Left ventricle myocardium inferior (tissue), 1 donor: ENCODE measurements around the gene KLHL30. TPM values are rescaled to one million over a fixed set of nuclear protein-coding genes. Genes with fewer than 3 reads are reported as not detected.

Experiments
- DNase-seq: peaks from one replicate; pipeline ENCODE4 v3.0.0-alpha.2; 2020
- H3K27ac ChIP-seq: fragments of 200-600 bp; replicated peaks from 2 replicates; pipeline ENCODE4 v1.8.0; 2021
- H3K27me3 ChIP-seq: fragments of 200-600 bp; 2 replicates; pipeline ENCODE4 v1.8.0; 2021; ENCODE audit warnings: low read depth
- H3K36me3 ChIP-seq: fragments of 200-600 bp; 2 replicates; pipeline ENCODE4 v1.8.0; 2021
- H3K4me1 ChIP-seq: fragments of 200-600 bp; 2 replicates; pipeline ENCODE4 v1.8.0; 2021
- H3K4me3 ChIP-seq: fragments of 200-600 bp; 2 replicates; pipeline ENCODE4 v1.8.0; 2021; ENCODE audit warnings: mild to moderate bottlenecking, moderate library complexity
- H3K9me3 ChIP-seq: fragments of 200-600 bp; replicated peaks from 2 replicates; pipeline ENCODE4 v1.8.0; 2021
- intact Hi-C: fragments of 100-400 bp; cut with micrococcal nuclease; formaldehyde crosslinking; loops from one replicate; pipeline ENCODE4 v1.11.0; 2022
- total RNA-seq: library from RNA; stranded (reverse); fragmentation: NEBNext Ultra II Directional; extraction: Animal tissue kit (Norgen Biotek cat#: 25700); gene quantifications from one replicate; pipeline ENCODE4 v1.2.1, GENCODE V29; 2021
- TF ChIP-seq, protein P1 (sequence below): fragments of 200-600 bp; IDR thresholded peaks from 2 replicates; pipeline ENCODE4 v1.8.0; 2021; ENCODE audit warnings: antibody characterized with exemption, mild to moderate bottlenecking, borderline replicate concordance
- donor health status: DM: no; HTN: yes; CAD: no; lungs with severe emphysema.

Gene KLHL30
- total RNA-seq, 1 donor from 2014 or later: 17.3 TPM

DNA sequence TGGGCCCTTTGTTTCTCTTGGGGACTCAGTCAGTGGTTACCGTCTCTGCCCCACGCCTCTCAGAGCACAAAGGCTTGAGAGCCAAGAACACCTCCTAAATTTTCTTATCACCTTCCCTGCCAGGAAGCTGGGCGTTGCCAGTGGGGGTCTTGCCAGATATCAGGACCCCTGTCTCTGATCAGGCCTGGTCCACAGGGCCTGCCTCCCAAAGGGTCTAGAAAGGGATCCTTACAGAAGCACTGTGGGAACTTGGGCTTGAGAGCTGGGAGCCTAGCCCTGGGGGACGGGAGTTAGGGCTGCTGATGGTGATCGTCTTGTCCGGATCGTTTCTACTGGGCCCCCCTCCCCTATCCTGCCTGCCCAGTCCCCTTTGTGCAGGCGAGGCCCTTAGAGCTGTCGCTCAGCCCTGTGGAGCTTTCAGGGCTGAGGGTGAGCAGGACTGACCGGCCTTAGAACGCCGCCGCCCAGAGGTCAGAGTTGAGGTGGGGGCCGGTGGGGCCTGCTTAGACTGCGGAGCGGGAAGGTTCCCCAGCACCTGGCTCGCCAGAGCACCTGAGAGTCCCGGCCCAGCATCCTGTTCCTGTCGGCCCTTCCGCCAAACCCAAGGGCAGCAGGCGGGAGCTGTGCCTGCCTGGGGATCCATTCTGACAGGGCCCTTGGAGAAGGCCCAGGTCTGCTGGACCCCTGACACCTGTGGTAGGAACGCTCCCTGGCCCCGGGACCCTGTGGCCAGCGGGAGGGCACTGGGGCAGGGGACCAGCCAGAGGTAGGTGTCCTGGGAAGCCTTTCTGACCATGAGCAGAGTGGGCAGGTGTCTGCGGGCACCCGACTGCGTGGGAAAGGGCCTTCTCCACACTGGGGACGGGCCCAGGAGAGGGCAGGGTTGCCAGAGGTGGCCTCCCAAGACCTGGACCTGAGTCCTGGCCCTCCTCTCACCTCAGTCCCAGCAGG, 37.4 kb upstream of the KLHL30 start:
- no peak for DNase-seq
- Histone ChIP-seq H3K27me3 (no peaks in the 10 kb centered on the region), H3K9me3 (no peaks in the 10 kb centered on the region), H3K4me1 (peaks cover 9% of the 10 kb centered on the region), H3K4me3 (no peak overlapping the region), H3K27ac (no peak overlapping the region), H3K36me3 (no peaks in the 10 kb centered on the region)
- intact Hi-C loops: no loop called here
- TF ChIP-seq, protein P1, sequence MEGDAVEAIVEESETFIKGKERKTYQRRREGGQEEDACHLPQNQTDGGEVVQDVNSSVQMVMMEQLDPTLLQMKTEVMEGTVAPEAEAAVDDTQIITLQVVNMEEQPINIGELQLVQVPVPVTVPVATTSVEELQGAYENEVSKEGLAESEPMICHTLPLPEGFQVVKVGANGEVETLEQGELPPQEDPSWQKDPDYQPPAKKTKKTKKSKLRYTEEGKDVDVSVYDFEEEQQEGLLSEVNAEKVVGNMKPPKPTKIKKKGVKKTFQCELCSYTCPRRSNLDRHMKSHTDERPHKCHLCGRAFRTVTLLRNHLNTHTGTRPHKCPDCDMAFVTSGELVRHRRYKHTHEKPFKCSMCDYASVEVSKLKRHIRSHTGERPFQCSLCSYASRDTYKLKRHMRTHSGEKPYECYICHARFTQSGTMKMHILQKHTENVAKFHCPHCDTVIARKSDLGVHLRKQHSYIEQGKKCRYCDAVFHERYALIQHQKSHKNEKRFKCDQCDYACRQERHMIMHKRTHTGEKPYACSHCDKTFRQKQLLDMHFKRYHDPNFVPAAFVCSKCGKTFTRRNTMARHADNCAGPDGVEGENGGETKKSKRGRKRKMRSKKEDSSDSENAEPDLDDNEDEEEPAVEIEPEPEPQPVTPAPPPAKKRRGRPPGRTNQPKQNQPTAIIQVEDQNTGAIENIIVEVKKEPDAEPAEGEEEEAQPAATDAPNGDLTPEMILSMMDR: no peak

- H3K27me3 ChIP-seq: peaks cover 7% of the 10 kb centered on the region
- H3K4me3 ChIP-seq: no peak overlapping the region
- H3K9me3 ChIP-seq: no peaks in the 10 kb centered on the region
- H3K36me3 ChIP-seq: no peaks in the 10 kb centered on the region
- H3K27ac ChIP-seq: no peak overlapping the region
- H3K4me1 ChIP-seq: peaks cover 9% of the 10 kb centered on the region
- DNase-seq: no peak
- TF ChIP-seq, protein P1: no peak
- intact Hi-C loops: no loop called here
Measured at GRCh38 chr2:238101891-238102841, 36.3 kb upstream of the KLHL30 start.

DNA sequence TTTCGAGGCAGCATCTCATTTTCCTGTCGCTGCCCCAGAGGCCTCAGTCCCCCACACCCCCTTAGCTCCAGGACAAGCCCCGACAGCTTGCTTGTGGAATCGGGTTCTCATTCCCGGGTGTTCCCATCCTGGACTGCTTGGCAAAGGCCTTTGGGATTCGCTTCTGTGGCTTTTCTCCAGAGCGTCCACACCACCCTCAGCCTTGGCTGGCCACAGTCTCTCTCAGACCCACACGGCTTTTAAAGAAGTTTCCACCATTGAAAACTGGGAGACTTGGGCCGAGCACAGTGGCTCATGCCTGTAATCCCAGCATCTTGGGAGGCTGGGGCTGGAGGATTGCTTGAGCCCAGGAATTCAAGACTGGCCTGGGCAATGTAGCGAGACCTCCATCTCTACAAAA, 35.6 kb upstream of the KLHL30 start:
- Histone ChIP-seq H3K27me3 (peaks cover 14% of the 10 kb centered on the region), H3K9me3 (no peaks in the 10 kb centered on the region), H3K4me3 (no peak overlapping the region), H3K4me1 (peaks cover 9% of the 10 kb centered on the region), H3K27ac (no peak overlapping the region), H3K36me3 (no peaks in the 10 kb centered on the region)
- intact Hi-C loops: no loop called here
- TF ChIP-seq, protein P1: no peak
- no peak for DNase-seq

- no peaks in the 10 kb centered on the region for H3K36me3 ChIP-seq
- no peak for DNase-seq
- intact Hi-C loops: no loop called here
- H3K27me3 ChIP-seq: peaks cover 16% of the 10 kb centered on the region
- H3K4me3 ChIP-seq: no peak overlapping the region
- no peaks in the 10 kb centered on the region for H3K9me3 ChIP-seq
- TF ChIP-seq, protein P1: no peak
- H3K4me1 ChIP-seq: peaks cover 9% of the 10 kb centered on the region
- H3K27ac ChIP-seq: no peak overlapping the region
Measured at GRCh38 chr2:238103465-238104225, 34.8 kb upstream of the KLHL30 start.

- H3K27me3 ChIP-seq: peaks cover 16% of the 10 kb centered on the region
- TF ChIP-seq, protein P1: no peak
- intact Hi-C loops: no loop called here
- H3K9me3 ChIP-seq: no peaks in the 10 kb centered on the region
- no peak overlapping the region for H3K4me3 ChIP-seq
- no peak overlapping the region for H3K27ac ChIP-seq
- no peaks in the 10 kb centered on the region for H3K36me3 ChIP-seq
- no peak for DNase-seq
- H3K4me1 ChIP-seq: peaks cover 7% of the 10 kb centered on the region
Measured at GRCh38 chr2:238104226-238104690, 34.2 kb upstream of the KLHL30 start.
